Gastroesophageal sphincter (tissue), 3 donors: ENCODE results near the gene PSRC1.

Experiments
- POLR2A ChIP-seq, 2 donors: fragments of 450-650 bp; IDR thresholded peaks; one replicate each; pipeline ENCODE4 v1.6.1; 2017; ENCODE audit warnings: antibody characterized with exemption in 2 of 2, mild to moderate bottlenecking in 2 of 2, moderate library complexity in 1 of 2
- POLR2AphosphoS5 ChIP-seq: sonication (generic); formaldehyde crosslinking; IDR thresholded peaks from one replicate; pipeline ENCODE4 v1.6.1; 2017; ENCODE audit warnings: antibody characterized with exemption
- TF ChIP-seq, protein P1 (sequence below), 4 experiments: fragments of 200-600 bp in 2 of 4; fragments of 450-650 bp in 2 of 4; sonication (generic) in 1 of 4; IDR thresholded peaks; one replicate each; pipeline ENCODE4 v1.5.1; 2017 to 2019; ENCODE audit warnings: antibody characterized with exemption in 4 of 4, mild to moderate bottlenecking in 2 of 4, moderate library complexity in 2 of 4

DNA sequence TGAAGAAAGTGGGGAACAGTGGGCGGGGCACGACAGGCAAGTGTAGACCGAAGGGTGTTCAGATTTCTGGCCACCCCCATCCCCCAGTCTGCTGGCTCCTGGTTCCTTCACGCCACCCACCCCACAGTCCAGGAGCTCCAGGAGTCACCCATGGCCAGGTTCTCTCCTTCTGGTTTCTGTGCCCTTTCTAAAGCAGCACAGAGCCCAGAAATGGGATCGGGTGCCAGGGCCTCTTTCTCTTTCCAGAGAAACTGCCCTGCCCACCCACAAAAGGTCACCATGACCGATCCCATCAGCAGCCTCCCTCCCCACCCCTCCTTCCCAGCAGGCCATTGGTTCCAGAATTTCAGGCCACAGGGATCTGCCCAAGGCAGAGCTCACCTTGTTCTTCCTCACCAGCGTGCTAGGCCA, 36.8 kb downstream of the PSRC1 start:
- TF ChIP-seq, protein P1, sequence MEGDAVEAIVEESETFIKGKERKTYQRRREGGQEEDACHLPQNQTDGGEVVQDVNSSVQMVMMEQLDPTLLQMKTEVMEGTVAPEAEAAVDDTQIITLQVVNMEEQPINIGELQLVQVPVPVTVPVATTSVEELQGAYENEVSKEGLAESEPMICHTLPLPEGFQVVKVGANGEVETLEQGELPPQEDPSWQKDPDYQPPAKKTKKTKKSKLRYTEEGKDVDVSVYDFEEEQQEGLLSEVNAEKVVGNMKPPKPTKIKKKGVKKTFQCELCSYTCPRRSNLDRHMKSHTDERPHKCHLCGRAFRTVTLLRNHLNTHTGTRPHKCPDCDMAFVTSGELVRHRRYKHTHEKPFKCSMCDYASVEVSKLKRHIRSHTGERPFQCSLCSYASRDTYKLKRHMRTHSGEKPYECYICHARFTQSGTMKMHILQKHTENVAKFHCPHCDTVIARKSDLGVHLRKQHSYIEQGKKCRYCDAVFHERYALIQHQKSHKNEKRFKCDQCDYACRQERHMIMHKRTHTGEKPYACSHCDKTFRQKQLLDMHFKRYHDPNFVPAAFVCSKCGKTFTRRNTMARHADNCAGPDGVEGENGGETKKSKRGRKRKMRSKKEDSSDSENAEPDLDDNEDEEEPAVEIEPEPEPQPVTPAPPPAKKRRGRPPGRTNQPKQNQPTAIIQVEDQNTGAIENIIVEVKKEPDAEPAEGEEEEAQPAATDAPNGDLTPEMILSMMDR (IDR thresholded peaks at IDR 0.05): no peak
- TF ChIP-seq POLR2A (IDR thresholded peaks at IDR 0.05) (no peak), POLR2AphosphoS5 (no peak)
